SK-N-DZ (cell line): ENCODE measurements around the gene KRT73.
"Not testable (repeated sequence)": the region's sequence is repeated elsewhere in the genome, so short reads cannot be mapped to it uniquely, and the experiment has no call there.

Experiments used
- DNase-seq: peaks from one replicate; pipeline ENCODE4 v3.0.0-alpha.2; 2015; ENCODE audit warnings: low spot score

KRT73 gene

GRCh38 chr12:52601671-52602070, 16.7 kb downstream of the KRT73 start:
- DNase-seq = peak; percentile 5

GRCh38 chr12:52600941-52601481, 17.3 kb downstream of the KRT73 start, which contains the start of gene KRT72:
Gene KRT72, minus strand, starts transcription at chr12:52601463. Its CDS starts 11 bp downstream, at chr12:52601452.
- DNase-seq = no peak

DNA sequence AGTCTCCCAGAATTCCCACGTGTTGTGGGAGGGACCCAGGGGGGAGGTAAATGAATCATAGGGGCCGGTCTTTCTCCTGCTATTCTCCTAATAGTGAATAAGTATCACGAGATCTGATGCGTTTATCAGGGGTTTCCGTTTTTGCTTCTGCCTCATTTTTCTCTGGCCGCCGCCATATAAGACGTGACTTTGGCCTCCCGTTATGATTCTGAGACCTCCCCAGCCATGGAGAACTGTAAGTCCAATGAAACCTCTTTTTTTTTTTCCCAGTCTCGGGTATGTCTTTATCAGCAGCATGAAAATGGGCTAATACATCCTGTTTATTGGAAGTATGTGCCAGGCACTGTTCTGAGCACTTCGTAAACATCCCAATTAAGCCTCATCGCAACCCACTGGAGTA, 17.9 kb downstream of the KRT73 start:
- DNase-seq = no peak

GRCh38 chr12:52600071-52600470, 18.3 kb downstream of the KRT73 start:
- DNase-seq = no peak

DNA sequence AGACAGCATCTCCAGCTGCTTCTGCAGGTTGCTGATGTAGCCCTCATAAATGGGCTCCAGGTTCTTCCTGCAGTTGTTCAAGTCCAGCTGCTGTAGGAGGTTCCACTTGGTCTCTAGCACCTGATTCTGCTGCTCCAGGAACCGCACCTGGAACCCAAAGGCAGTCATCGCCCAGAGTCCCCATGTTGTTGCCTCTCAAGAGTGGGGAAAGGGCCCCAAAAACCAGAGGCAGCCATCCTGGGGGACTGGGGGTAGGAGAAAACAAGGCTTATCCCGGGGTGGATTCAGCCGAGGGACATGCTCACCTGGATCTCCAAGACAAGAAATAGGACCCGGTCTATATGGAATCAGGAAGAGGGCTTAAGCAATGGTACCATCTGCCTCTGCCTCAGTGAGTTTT, 19.4 kb downstream of the KRT73 start:
- DNase-seq = no peak

DNA sequence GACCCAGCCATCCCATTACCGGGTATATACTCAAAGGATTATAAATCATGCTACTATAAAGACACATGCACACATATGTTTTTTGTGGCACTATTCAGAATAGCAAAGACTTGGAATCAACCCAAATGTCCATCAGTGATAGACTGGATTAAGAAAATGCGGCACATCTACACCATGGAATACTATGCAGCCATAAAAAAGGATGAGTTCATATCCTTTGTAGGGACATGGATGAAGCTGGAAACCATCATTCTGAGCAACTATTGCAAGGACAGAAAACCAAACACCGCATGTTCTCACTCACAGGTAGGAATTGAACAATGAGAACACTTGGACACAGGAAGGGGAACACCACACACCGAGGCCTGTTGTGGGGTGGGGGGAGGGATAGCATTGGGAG, 24.1 kb downstream of the KRT73 start:
- DNase-seq = not testable (repeated sequence)

DNA sequence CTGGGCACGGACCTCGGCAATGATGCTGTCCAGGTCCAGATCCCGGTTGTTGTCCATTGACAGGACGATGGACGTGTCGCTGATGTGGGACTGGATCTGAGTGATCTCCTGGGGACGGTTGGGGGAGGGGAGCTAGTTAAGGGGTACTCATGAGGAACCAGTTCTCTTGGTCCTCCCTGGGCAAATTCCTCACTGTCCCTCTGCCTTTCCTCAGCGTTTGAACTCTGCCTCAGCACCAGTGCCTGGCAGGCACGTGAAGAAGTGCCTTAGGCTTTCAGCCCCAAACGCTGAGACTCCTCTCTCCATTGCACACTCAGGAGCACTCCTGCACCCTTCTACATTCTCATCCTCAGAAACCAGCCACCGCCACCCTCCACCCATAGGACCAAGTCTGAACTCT, 26.8 kb downstream of the KRT73 start:
- DNase-seq = no peak

GRCh38 chr12:52590021-52590420, 28.3 kb downstream of the KRT73 start:
- no peak for DNase-seq

DNA sequence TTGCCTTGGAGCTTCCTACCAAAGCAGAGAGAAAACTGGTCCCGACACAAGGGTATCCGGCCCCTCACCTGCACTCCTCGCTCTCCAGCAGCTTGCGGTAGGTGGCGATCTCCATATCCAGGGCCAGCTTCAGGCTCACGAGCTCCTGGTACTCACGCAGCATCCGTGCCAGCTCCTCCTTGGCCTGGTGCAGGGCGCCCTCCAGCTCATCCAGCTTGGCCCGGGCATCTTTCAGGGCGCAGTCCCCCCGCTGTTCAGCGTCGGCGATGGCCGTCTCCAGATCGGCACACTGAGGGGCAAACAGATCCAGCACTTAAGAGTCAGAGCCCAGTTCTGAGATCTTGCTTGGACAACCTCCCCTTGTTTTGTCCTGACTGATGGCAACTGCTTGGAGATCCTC, 30.8 kb downstream of the KRT73 start:
- no peak for DNase-seq

GRCh38 chr12:52585946-52586345, 32.4 kb downstream of the KRT73 start:
- DNase-seq = no peak

GRCh38 chr12:52585066-52585465, 33.3 kb downstream of the KRT73 start:
- DNase-seq = no peak

- no peak for DNase-seq
Observed at GRCh38 chr12:52584156-52584682, 34.1 kb downstream of the KRT73 start.

GRCh38 chr12:52582971-52583456, 35.3 kb downstream of the KRT73 start:
- peak; percentile 8 for DNase-seq

GRCh38 chr12:52582486-52582885, 35.9 kb downstream of the KRT73 start:
- DNase-seq = no peak

- no peak for DNase-seq
Observed at GRCh38 chr12:52581481-52581880, 36.9 kb downstream of the KRT73 start.

DNA sequence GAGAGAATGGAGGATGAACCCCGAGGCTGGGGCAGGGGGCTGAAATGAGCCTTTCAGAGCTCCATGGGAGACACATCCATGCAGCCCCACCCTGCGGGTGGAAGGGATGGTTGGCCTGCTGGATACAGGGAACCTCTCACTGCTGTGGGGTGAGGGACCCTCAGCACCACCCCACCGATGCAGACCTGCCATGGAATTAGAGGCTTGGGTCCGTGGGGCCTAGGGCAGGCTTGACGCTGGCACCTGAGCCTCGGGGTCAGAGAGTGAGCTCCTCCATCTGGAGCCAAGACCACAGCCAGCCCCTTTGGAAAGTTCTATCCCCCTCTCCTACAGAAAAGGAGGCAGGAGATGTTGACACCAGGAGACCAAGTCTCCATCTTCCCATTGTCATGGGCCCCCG, 37.3 kb downstream of the KRT73 start:
- no peak for DNase-seq

GRCh38 chr12:52580496-52580895, 37.9 kb downstream of the KRT73 start:
- no peak for DNase-seq

DNA sequence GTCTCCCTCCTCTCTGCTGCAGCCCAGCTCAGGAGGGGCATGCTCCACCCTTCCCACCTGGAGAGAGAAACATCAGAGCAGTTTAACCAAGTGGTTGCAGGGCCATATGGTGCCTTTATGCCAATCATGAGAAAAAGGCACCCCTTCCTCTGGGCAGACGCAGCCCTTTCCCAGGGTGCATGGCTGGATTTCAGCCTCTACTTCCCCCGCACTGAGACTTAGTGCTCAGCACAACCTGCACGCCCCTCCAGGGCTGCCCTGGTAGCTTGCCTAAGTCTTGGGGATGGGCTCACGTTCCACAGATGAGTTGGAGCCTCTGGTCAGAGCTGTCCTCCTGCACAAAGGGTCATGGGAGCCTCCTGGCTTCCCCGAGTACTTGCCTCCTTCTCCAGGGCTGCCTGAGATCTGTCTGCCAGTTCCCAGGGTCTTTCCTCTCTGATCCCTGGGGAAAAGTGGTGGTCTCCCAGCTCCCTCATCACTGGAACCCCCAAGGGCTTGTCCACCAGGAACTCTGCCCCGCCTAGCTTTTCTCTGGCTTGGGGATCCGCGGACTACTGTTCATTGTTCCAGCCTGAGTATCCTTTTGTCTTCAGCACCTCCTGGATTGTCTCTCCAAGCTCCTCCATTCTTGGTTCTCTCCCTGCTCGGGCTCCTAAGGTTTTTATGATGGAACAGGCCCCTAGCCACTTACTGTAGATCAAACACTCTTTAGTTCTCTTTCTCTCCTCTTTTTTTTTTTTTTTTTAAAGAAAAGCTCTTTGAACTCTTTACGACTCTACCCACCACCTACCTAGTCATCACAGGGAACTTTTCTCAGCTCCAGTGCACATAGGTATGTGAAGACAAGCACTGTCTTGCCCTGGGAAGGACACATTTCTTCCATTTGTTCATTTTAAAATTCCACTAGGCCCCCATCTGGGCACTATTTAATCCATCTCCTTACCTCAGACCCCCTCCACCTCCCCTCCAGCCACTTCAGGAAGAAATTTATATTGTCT, 38.6 kb downstream of the KRT73 start:
- no peak for DNase-seq

DNA sequence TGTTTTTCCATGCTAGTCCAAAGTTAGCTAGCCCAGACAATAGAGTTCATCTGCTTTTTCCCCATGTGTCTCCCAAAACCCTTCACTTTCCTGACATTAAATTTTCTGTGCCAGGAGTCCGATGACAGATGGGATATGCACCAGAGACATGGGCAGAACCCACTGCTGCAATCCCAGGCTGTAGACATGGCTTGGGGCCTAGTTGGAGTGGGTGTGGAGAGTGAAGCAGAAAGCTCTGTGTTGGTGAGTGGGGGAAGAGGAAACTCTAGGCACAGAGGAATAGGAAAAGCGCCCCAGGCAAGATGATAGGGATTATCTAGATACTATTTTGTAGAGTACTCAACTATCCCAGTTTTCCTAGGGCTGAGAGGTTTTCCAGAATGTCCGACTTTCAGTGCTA, 39.9 kb downstream of the KRT73 start:
- no peak for DNase-seq

DNA sequence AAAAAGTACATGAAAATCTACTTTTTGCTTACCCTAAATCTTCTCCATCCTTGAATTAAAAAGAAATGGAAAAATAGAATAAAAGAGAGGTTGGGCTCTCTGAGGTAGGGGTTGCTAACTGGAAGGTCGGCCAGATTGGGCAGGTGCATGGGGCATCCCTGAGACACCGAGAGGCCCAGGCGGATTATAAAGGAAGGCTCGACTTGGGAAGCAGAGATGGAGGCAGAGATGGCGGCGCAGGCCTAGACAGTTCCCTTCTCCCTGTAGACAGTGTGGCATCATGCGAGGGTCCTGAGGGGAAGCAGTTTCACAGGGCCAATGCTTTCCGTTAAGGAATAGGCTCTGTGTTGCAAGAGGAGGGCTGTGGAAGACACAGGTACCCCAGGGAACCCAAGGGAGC, 41.0 kb downstream of the KRT73 start:
- DNase-seq = no peak

DNA sequence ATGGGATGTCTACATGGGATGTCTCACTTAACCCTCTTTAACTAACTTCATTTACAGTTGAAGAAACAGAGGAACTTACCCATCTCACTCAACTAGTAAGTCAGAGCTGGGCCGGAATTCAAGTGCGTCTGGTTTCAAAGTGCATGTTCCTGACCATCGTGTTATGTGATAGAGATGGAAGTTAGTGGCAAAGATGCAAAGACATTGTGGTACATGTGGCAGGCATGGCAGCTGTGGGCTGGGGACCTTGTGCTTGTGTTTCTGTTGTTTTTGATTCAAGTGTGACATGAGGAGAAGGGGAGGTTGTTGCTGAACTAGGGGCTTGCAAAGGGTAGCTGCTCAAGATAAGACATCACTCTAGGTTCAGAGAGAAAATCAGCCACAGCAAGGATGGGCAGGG, 42.4 kb downstream of the KRT73 start:
- DNase-seq = no peak

GRCh38 chr12:52575256-52575655, 43.1 kb downstream of the KRT73 start:
- DNase-seq = no peak

GRCh38 chr12:52573743-52574142, 44.6 kb downstream of the KRT73 start, which contains the start of gene KRT74:
Gene KRT74, minus strand, starts transcription at chr12:52573843. Its CDS starts 66 bp downstream, at chr12:52573777.
- no peak for DNase-seq
